Renal pelvis (tissue), 4 donors: Measurements from ENCODE around the gene B4GALT2. TPM values are rescaled to one million over a fixed set of nuclear protein-coding genes. Genes with fewer than 3 reads are reported as not detected.
A peak's percentile ranks its signal among the peaks of the same experiment; 100 is the strongest.

Experiments
- DNase-seq: peaks from one replicate; pipeline ENCODE4 v3.0.0-alpha.2; 2013
- polyA plus RNA-seq, 3 donors: library from polyadenylated mRNA; unstranded; fragments of 120-200 nt; gene quantifications; one replicate each; pipeline ENCODE4 v1.2.1, GENCODE V29; 2013; ENCODE audit not compliant: insufficient read length in 3 of 3

The B4GALT2 gene
- polyA plus RNA-seq, 3 donors = 38.0 to 50.6 (median 42.1) TPM

DNA sequence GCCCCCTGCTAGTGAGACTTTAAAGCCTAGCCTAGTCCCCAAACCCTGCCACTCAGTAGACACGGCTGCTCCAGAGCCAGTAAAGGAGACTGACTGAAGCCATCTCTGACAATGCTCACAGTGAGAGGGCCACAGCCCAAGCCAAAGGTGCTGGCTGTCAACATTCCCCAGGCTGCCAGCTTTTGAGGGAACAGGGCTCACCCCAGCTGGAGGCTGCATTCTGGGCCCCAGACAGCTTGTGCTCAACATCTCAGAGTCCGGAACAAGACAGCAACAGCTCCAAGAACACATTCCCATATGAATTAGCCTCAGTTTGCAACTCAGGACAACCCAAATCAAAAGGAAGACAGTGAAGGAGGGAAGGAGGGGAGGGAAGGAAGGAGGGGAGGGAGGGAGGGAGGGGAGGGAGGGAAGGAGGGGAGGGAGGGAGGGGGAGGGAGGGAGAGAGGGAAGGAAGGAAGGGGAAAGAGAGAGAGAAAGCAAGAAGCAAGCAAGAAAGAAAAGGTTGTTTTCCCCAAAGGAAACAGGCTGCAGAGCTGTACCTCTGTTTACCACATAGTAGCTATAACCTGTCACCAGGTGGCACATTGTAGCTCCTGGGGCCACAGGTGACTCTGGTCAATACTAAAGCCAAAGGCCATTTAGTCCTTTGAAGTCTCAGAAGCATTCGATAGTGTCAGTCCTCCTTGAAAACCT lies 40.0 kb upstream of the B4GALT2 start:
- no peak for DNase-seq

GRCh38 chr1:43942411-43942810 lies 36.6 kb upstream of the B4GALT2 start:
- DNase-seq = no peak

- no peak for DNase-seq
These were observed 34.1 kb upstream of the B4GALT2 start for GRCh38 chr1:43944860-43945259.

DNA sequence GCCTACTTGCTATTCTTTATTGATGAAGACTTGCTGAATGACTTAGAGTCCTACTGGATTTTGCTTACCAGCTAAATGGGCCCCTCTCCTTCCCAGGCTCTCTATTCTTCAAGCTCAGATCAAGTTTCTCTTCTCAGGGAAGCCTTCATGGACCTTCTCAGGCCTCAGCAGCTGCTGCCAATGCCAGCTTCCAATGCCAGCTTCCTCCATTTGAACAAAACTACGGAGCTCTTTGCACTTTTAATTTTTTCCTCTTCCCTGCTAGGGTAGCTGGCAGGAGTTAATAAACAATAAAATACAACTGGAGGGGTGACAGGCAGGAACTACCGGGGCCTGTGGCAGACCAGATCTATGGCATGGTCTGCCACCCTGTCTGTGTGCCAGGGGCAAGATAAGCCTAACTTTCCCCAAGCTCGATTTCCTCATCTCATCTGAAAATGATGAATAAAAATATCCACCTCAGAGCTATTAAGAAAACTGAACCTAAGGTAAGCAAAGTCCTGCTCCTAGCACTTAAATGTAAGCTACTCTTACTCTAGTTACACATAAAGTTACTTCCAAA lies 33.3 kb upstream of the B4GALT2 start:
- DNase-seq = no peak

DNA sequence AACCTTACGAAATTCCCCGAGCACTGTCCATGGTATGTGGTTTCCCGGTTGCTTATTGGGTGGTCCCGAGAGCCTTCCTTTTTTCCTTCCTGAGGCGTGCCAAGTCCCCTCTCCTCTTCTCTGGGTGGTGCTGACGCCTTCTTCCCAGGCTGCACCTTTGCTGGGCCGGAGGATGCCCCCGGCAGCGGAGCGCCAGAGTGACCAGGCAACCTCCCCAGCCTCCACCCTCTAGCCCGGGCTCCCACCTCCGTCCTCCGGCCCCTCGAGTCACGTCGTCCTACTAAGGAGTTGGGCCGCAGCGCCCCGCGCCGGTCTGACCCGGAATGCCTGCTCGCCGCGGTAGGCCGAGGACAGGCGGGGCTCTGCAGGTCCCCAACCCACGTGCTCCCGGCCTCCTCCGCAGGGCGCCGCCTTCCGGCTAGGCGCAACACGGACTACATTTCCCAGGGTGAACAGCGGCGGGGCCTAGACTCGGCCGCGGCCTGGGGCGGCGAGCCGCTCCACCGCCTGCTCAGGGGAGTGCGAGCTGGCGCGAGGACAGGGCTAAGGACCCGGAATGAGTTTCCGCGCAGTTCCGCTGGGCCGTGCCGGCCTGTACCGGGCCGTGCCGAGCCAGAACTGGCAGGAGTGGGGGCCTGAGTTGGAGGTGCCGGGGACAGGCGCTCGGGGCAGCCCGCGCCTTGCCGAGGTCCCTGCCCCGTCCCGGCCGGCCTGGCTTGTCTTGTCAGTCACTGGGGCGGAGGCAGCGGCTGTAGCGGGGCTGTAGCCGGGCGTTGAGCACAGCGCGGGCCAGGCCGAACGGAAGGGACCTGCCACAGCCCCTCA lies 32.6 kb upstream of the B4GALT2 start, which contains the start of gene IPO13:
Gene IPO13 (plus strand): TSS at position 715 of the 825 bp plus-strand sequence. CDS start 651 bp downstream, outside the sequence.
- DNase-seq = peak; percentile 94

DNA sequence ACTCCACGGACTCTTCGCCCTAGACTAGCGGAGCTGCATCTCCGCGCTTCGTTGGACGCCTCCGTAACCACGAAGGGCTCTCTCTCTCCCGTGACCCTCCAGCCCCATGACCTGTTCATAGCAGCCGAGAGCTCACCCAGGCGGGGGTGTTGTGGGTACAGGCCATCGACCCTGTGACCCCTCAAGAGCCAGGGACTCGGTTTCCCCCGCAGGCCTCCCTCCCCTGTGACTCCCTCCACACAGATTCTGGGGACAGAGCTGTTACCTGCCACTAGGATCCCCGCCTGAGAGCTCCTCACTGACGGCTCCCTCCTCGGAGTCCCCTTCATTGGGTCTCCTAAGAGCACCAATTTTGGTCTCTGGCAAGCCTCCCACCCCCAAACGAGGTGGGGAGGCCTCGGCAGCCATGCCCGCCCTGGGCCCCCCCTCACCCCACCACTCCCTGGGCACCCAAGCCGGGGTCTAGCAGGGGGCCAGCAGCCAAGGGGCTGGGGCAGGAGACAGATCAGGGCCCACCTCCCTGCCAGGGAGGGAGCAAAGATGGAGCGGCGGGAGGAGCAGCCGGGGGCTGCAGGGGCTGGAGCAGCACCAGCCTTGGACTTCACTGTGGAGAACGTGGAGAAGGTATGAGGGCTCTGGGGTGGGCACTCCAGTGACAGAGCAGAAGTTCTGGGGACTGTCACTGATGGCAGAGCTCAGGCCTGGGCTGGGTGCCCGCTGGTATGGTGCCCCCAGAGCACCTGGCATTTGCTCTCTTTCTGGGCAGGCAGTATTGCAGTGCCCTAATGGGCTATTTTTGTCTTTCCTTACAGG lies 31.7 kb upstream of the B4GALT2 start:
- no peak for DNase-seq

- DNase-seq = no peak
These were observed 31.1 kb upstream of the B4GALT2 start for GRCh38 chr1:43947874-43948437.

GRCh38 chr1:43949678-43950077 lies 29.3 kb upstream of the B4GALT2 start:
- no peak for DNase-seq

DNA sequence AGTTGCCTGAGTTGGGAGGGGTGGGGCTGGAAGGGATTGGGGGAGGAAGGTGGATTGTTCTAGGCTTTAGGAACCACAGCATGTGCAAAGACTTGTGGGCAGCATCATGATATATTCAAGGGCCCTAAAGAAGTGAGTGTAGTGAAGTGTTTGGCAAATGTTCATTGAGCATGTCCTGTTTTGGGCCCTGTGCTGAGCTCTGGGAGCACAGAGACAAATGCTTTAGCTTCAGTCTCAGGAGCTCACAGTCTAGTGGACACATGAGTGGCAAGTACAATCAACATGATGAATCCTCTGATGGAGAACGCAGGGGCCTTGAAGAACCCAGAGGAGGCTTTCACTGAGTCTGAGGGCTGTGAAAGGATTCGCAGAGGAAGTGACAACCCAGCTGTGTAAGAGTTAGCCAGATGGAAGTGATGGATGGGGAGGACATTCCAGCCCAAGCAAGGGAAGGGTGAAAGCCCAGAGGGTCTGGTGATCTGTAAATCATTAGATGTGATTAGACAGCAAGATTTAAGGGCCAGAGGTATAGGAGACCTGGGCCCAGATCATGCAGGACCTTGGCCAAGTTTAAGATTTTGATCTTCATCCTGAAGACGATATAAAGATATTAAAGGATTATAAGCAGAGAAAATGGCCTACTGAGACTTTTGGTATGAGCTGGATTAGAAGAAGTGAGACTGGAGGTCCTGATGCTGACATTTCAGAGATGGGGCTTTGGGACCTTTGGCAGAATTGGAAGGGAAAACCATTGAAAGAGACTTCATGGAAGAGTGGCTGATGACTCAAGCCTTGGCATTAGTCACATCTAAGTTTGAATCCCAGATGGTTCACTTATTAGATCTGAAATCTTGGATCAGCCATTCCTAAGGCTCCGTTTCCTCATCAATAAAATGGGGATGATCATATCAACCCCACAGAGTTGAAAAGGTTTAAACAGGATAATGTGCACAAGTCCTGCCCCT lies 27.7 kb upstream of the B4GALT2 start:
- no peak for DNase-seq

- no peak for DNase-seq
These were observed 26.2 kb upstream of the B4GALT2 start for GRCh38 chr1:43952731-43953346.

- no peak for DNase-seq
These were observed 25.6 kb upstream of the B4GALT2 start for GRCh38 chr1:43953361-43953760.

- DNase-seq = no peak
These were observed 25.0 kb upstream of the B4GALT2 start for GRCh38 chr1:43954036-43954435.

DNA sequence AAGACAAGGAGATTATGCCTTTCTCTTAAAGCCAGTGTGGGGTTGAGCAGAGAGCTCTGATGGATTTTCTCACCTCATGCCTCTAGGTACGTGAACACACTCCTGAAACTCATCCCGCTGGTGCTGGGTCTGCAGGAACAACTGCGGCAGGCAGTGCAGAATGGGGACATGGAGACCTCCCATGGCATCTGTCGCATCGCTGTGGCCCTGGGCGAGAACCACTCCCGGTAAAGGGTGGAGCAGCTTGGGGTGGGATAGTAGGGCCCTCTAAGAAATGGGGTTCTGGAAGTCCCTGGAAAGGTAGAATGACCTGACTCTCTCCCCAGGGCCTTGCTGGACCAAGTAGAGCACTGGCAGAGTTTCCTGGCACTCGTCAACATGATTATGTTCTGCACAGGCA lies 22.8 kb upstream of the B4GALT2 start:
- no peak for DNase-seq

- no peak for DNase-seq
These were observed 21.5 kb upstream of the B4GALT2 start for GRCh38 chr1:43957407-43958040.

DNA sequence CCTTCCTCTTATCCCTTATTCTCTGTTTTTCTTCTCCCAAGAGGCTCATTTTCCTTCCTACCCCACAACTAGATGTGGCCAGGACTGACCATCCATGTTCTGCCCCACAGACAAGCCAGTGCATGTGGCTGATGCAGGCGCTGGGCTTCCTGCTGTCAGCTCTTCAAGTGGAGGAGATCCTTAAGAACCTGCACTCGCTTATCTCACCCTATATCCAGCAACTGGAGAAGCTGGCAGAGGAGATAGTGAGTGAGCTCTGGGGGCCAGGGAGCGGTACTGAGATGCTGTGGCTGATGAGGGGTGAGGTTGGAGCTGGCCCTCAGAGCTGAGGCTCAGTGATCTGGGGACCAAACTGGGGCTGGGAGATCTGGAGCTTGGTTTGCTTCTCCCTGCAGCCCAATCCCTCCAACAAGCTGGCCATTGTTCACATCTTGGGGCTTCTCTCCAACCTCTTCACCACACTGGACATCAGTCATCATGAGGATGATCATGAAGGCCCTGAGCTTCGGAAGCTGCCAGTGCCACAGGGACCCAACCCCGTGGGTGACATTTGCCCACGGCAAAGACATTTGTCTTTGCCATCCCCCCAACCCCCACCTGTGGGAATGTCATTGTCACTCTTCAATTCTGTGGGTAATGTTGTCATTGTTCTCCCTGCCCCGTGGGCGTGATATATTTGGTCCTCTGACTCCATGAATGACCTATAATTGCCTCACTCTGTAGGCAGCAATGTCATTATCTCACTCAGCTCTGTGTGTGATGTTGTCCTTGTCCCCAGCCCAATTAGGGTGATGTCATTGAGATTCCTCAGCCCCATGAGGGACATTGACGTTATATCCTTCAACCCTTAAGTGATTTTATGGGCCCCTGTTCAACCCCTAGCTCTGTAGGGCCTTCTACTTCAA lies 20.4 kb upstream of the B4GALT2 start:
- DNase-seq = no peak

DNA sequence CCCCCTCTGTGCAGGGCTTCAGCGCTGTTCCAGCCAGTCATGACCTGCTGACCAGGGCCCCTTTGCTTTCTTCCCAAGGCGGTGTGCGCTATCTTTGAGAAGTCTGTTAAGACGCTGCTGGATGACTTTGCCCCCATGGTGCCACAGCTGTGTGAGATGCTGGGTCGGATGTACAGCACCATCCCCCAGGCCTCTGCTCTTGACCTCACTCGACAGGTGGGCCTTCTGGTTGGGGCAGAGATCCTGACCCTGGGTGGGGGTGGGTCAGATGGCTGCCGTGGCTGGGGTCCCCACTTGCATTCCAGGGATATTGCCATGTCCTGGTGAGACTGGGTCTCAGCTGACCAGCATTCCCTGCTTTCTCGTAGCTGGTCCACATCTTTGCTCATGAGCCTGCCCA lies 18.2 kb upstream of the B4GALT2 start:
- DNase-seq = no peak

GRCh38 chr1:43961692-43962091 lies 17.3 kb upstream of the B4GALT2 start:
- no peak for DNase-seq

GRCh38 chr1:43962324-43962723 lies 16.7 kb upstream of the B4GALT2 start:
- DNase-seq = no peak
